Neural cell (in vitro differentiated cells): ENCODE measurements around the gene SRSF8.

Experiments used
- CTCF ChIP-seq: fragments of 450-650 bp; IDR thresholded peaks from 2 replicates; pipeline ENCODE4 v1.5.1; 2014; ENCODE audit warnings: antibody characterized with exemption, mild to moderate bottlenecking, moderate library complexity; ENCODE audit not compliant: poor library complexity, severe bottlenecking
- MXI1 ChIP-seq: fragments of 450-650 bp; conservative IDR thresholded peaks from 2 replicates; pipeline ENCODE4 v1.6.1; 2014; ENCODE audit warnings: antibody characterized with exemption, mild to moderate bottlenecking; ENCODE audit not compliant: poor library complexity, severe bottlenecking
- POLR2AphosphoS5 ChIP-seq: IDR thresholded peaks from 2 replicates; pipeline ENCODE4 v1.6.1; 2012
- REST ChIP-seq: IDR thresholded peaks from 2 replicates; pipeline ENCODE4 v1.6.1; 2012; ENCODE audit warnings: borderline replicate concordance
- SMC3 ChIP-seq: fragments of 450-650 bp; conservative IDR thresholded peaks from 2 replicates; pipeline ENCODE4 v1.6.1; 2014; ENCODE audit warnings: antibody characterized with exemption, mild to moderate bottlenecking, moderate library complexity; ENCODE audit not compliant: poor library complexity

DNA sequence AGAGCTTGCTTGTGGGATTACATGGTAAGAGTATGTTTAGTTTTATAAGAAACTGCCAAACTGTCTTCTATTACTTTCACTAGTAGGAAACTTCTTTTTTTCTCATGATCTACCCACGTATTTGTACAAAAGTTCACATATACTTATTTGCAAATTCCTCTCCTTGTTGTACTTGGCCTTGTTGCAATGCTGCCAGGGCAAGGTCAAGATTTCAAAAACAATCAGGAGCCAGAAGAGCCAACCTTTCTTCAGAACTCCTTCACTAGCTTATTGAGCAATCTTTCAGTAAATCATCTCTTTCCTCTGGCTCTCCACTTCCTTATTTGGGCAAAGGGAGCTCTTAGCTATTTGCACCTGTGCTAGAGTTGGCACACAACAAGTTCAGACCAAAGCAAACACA is 9.7 kb downstream of the SRSF8 start:
- TF ChIP-seq CTCF (no peak), REST (no peak), POLR2AphosphoS5 (no peak), SMC3 (no peak), MXI1 (no peak)
